Measurements from ENCODE around the gene CLUH.

Gene CLUH

DNA sequence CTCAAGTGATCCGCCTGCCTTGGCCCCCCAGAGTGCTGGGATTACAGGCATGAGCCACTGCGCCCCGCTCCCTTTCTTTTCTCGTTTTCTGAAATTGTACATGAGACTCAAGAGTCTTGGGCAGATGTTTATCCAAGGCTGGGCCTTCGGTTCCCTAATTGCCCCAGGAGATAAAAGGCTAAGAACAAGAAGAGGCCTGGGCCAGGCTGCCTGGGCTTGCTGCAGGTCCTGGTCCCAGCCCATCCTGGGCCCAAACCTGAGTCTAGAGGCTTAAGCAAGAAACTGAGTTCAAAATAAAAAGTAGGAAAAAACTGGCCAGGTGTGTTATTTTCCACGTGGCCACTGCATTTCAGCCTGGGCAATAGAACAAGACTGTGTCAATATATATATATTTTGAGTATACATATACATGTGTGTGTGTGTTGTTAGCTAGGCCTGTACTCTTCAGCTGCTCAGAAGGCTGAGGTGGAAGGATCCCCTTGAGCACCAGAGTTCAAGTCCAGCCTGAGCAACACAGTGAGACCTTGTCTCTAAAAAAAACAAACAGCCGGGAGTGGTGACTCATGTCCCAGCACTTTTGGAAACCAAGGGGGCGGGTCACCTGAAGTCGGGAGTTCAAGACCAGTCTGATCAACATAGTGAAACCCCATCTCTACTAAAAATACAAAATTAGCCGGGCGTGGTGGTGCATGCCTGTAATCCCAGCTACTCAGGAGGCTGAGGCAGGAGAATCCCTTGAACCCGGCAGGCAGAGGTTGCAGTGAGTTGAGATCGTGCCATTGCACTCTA lies 6.8 kb upstream of the CLUH start:
- Histone ChIP-seq H3K9me2 (replicated peaks; ENCODE audit: low read depth, low read length) (no peaks in the 10 kb centered on the region), H4K20me1 (ENCODE audit: insufficient read depth, low read length, poor library complexity, severe bottlenecking) (no peaks in the 10 kb centered on the region), H3K36me3 (ENCODE audit: insufficient read depth, low read length) (no peaks in the 10 kb centered on the region), H3K4me1 (ENCODE audit: insufficient read depth, low read length, poor library complexity, severe bottlenecking) (peaks cover 8% of the 10 kb centered on the region), H3K27me3 (ENCODE audit: insufficient read depth, low read length, poor library complexity, severe bottlenecking) (no peaks in the 10 kb centered on the region), H3K4me2 (ENCODE audit: low read depth, low read length, poor library complexity, severe bottlenecking) (no peak overlapping the region), H3K9ac (ENCODE audit: low read depth, low read length, poor library complexity, severe bottlenecking) (no peak overlapping the region), H3K4me3 (ENCODE audit: low read length, poor library complexity, severe bottlenecking) (no peak overlapping the region), H2AFZ (ENCODE audit: low read length) (no peak overlapping the region), H3K9me3 (ENCODE audit: insufficient read depth, low read depth, low read length) (no peaks in the 10 kb centered on the region), H3K79me2 (ENCODE audit: insufficient read depth, low read length) (peaks cover 7% of the 10 kb centered on the region; the same call in 1 of the 2 replicates), H3F3A (ENCODE audit: low read depth) (no peaks in the 10 kb centered on the region)
- TF ChIP-seq EZH2phosphoT487 (IDR thresholded peaks at IDR 0.05; ENCODE audit: borderline replicate concordance): no peak
- TF ChIP-seq, protein P1, sequence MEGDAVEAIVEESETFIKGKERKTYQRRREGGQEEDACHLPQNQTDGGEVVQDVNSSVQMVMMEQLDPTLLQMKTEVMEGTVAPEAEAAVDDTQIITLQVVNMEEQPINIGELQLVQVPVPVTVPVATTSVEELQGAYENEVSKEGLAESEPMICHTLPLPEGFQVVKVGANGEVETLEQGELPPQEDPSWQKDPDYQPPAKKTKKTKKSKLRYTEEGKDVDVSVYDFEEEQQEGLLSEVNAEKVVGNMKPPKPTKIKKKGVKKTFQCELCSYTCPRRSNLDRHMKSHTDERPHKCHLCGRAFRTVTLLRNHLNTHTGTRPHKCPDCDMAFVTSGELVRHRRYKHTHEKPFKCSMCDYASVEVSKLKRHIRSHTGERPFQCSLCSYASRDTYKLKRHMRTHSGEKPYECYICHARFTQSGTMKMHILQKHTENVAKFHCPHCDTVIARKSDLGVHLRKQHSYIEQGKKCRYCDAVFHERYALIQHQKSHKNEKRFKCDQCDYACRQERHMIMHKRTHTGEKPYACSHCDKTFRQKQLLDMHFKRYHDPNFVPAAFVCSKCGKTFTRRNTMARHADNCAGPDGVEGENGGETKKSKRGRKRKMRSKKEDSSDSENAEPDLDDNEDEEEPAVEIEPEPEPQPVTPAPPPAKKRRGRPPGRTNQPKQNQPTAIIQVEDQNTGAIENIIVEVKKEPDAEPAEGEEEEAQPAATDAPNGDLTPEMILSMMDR (conservative IDR thresholded peaks at IDR 0.05; ENCODE audit: low read length): no peak

DNA sequence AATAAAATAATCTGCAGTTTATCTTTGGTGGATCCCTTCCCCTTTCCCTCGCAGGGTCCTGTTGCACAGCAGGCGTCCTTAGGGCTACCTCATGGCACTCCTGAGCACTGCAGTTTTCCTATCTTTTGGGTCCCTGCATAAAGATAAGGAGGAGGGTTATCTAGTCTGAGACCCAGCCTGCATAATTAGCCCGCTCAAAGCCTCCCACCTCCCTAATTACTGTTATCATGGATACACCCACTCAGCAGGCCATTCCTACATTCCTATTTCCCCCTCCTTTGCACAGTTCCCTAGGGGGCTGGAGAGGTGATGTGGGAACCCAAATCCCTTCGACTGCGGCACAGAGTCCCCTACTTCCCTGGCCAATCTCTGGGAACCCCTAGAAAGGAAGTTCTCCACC lies 5.1 kb upstream of the CLUH start:
- no peak overlapping the region for H3K4me2 ChIP-seq (ENCODE audit: low read depth, low read length, poor library complexity, severe bottlenecking)
- no peaks in the 10 kb centered on the region for H3K9me3 ChIP-seq (ENCODE audit: insufficient read depth, low read depth, low read length)
- no peaks in the 10 kb centered on the region for H3F3A ChIP-seq (ENCODE audit: low read depth)
- TF ChIP-seq EZH2phosphoT487 (IDR thresholded peaks at IDR 0.05; ENCODE audit: borderline replicate concordance): no peak
- TF ChIP-seq, protein P1 (conservative IDR thresholded peaks at IDR 0.05; ENCODE audit: low read length): no peak
- H2AFZ ChIP-seq (ENCODE audit: low read length): no peak overlapping the region
- peaks cover 17% of the 10 kb centered on the region for H3K79me2 ChIP-seq (ENCODE audit: insufficient read depth, low read length)
- no peak overlapping the region for H3K4me3 ChIP-seq (ENCODE audit: low read length, poor library complexity, severe bottlenecking)
- H3K9me2 ChIP-seq (replicated peaks; ENCODE audit: low read depth, low read length): no peaks in the 10 kb centered on the region
- no peaks in the 10 kb centered on the region for H3K36me3 ChIP-seq (ENCODE audit: insufficient read depth, low read length)
- H4K20me1 ChIP-seq (ENCODE audit: insufficient read depth, low read length, poor library complexity, severe bottlenecking): no peaks in the 10 kb centered on the region
- H3K9ac ChIP-seq (ENCODE audit: low read depth, low read length, poor library complexity, severe bottlenecking): no peak overlapping the region
- no peaks in the 10 kb centered on the region for H3K27me3 ChIP-seq (ENCODE audit: insufficient read depth, low read length, poor library complexity, severe bottlenecking)
- peaks cover 18% of the 10 kb centered on the region for H3K4me1 ChIP-seq (ENCODE audit: insufficient read depth, low read length, poor library complexity, severe bottlenecking)

DNA sequence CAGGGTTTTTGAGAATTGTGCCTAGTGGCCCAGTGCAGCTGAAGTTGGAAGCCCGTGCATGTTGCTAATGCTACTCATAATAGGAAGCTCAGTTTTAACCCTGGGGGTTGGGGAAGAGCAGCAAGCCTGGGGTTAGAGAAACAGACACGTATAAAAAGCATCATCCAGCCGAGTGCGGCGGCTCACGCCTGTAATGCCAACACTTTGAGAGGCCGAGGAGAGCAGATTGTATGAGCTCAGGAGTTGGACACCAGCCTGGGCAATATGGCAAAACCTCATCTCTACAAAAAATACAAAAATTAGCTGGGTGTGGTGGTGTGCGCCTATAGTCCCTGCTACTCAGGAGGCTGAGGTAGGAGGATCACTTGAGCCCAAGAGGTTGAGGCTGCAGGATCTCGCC lies 2.3 kb upstream of the CLUH start:
- Histone ChIP-seq H4K20me1 (ENCODE audit: insufficient read depth, low read length, poor library complexity, severe bottlenecking) (peaks cover 23% of the 10 kb centered on the region), H3K4me2 (ENCODE audit: low read depth, low read length, poor library complexity, severe bottlenecking) (peak overlapping the region; percentile 30), H3K9ac (ENCODE audit: low read depth, low read length, poor library complexity, severe bottlenecking) (no peak overlapping the region), H3F3A (ENCODE audit: low read depth) (no peaks in the 10 kb centered on the region), H3K9me2 (replicated peaks; ENCODE audit: low read depth, low read length) (no peaks in the 10 kb centered on the region), H3K4me3 (ENCODE audit: low read length, poor library complexity, severe bottlenecking) (peak overlapping the region; percentile 23), H3K9me3 (ENCODE audit: insufficient read depth, low read depth, low read length) (no peaks in the 10 kb centered on the region), H2AFZ (ENCODE audit: low read length) (no peak overlapping the region), H3K79me2 (ENCODE audit: insufficient read depth, low read length) (peaks cover 41% of the 10 kb centered on the region), H3K4me1 (ENCODE audit: insufficient read depth, low read length, poor library complexity, severe bottlenecking) (peaks cover 34% of the 10 kb centered on the region), H3K36me3 (ENCODE audit: insufficient read depth, low read length) (no peaks in the 10 kb centered on the region), H3K27me3 (ENCODE audit: insufficient read depth, low read length, poor library complexity, severe bottlenecking) (no peaks in the 10 kb centered on the region)
- TF ChIP-seq EZH2phosphoT487 (IDR thresholded peaks at IDR 0.05; ENCODE audit: borderline replicate concordance): no peak
- TF ChIP-seq, protein P1 (conservative IDR thresholded peaks at IDR 0.05; ENCODE audit: low read length): no peak
